Inferior parietal cortex (tissue), 1 donor: Measurements from ENCODE around the gene EDIL3.

Source experiments
- DNase-seq: peaks from one replicate; pipeline ENCODE4 v3.0.0-alpha.2; 2016; ENCODE audit errors: extremely low spot score

The EDIL3 gene, protein sequence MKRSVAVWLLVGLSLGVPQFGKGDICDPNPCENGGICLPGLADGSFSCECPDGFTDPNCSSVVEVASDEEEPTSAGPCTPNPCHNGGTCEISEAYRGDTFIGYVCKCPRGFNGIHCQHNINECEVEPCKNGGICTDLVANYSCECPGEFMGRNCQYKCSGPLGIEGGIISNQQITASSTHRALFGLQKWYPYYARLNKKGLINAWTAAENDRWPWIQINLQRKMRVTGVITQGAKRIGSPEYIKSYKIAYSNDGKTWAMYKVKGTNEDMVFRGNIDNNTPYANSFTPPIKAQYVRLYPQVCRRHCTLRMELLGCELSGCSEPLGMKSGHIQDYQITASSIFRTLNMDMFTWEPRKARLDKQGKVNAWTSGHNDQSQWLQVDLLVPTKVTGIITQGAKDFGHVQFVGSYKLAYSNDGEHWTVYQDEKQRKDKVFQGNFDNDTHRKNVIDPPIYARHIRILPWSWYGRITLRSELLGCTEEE

DNA sequence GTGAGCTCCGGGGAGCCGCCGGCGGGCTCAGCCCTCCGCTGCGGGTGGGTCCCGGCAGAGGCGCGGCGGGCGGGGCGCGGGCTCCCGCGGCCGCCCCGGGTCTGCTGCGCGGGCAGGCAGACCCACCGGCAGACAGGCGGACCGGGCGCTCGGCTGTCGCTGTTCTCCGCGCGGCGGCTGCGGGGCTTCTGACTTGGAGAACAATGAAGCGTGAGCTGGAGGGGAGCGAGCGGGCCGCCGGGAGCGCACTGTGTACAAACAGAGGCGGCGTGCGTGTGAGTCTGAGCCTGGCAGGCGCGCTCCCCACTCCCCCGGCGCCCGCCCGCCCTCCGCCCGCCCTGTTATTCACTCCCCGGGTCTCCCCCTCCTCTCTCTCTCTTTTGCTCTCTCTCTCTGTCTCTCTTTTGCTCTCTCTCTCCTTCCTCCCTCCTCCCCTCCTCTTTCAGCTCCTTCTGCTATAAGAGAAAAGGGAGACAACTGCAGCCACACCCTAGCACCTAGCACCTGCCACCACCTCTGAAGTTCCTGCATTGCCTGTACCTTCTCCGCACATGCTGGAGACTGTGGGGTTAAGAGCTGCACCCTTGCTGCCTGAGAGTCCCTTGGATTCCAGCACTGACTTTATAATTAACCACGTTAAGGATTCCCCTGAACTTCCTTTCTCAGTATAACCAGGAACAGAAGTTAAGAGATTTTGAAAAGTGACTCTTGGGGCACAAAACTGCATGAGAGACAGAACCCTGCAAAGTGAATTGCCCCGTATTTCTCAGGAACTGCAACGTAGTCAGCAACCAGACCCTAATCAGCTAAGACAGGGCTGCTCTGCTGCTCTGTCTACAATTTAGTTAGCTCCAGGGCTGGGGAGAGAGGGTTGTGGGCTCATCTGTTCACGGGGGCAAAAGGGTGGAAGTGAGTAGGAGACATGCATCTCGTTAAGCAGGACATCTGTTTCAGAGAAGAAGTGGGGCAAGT, at the start of gene EDIL3:
TSS of gene EDIL3 (minus strand) at position 277 of the 972 bp plus-strand sequence. CDS start 506 bp downstream, outside the sequence.
- DNase-seq, result peak; percentile 61

DNA sequence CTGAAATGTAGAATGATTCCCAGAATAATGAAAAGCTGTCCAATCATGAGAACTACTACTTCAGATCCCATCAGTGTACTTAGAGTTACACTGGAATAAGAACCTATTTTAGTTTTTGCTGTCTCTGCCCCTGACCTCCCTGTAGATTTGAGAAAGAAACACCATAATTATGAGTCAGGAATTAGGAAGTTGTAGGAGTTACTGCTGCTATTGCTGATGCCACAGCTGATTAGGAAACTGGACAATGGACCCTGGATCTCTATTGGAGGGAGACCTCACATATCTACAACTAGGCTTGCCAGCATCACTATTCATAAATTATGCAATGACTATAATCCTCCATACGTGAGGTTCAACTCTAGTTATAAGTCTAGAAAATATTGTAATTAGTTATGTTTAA, 48.8 kb upstream of the EDIL3 start:
- DNase-seq, result no peak

DNA sequence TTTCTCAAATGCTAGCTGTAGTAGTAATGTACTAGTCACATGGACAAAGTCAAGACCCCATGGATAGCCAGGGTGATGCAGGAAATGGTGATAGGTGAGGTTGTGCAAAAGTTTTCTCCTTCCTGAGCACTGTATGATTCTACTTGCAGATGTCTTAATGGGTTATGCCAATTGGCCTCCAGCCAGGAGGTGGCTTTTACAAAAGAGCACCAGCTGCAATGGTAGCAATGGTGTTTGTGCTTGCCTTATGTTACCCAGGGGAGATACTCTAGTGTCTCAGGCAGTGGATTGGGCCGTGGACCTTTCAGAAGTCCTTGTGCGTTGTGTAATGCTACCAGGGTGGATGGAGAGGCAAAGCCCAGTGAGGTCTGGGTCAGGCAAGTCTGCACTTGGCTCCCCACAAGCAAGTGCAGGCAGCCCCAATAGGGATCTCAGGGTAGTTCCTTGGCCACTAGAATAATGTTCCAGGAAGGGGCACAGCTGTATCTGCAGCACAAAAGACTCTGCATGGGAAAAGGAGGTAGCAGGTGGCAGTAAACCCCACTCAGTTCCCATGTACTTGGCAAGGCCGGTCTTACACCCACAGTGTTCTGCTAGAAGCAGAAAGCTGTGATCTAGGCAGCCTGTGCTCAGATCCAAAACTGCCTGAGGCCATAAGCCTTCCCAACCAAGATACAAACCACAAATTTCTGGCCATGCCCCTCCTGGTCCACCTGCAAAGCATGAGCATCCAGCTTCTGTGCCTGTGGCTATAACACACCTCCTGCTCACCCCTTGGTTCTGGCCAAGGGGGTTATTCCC, 46.4 kb upstream of the EDIL3 start:
- peak; percentile 29 for DNase-seq

DNA sequence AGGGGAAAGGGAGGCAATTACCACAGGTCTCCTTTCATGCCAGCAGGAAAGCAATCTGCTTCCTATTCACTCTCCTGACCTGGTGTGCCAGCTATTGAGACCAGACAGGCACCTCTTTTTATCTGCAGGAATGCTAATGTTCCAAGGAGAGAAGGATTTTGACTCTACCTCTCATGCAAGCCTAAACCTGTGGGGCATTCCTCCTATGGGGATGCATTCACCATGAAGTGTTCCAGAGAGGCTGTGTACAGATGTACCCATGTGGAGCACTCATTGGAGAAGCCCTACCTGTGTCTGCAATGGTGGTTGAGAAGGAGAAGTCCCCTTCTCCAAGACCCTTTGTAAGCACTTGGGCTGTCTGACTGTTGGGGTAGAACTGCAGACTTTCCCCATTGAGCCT, 45.4 kb upstream of the EDIL3 start:
- no peak for DNase-seq

DNA sequence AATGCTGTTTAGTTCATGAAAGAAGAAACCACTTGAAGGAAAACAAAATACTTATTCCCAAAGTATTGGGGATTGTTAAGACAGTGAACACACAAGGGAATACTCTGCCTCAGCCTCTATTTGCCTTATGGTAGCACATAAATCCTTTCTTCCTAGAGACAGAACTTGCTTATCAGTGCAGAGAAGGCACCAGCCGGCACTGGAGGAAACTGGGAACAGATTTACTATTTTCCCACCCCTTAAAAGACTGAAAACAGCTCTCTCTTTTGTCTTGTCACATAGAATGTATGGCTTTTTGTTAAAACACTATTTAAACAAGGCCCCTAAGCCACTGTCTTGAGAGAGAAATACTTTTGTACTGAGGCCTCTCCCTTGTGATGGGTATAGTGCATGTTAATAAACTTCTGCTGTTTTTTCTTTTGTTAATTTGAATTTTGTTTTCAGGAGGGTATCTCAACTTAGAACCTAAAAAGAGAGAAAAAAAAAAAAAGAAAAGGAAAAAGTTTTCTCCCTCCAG, 40.7 kb upstream of the EDIL3 start:
- no peak for DNase-seq

DNA sequence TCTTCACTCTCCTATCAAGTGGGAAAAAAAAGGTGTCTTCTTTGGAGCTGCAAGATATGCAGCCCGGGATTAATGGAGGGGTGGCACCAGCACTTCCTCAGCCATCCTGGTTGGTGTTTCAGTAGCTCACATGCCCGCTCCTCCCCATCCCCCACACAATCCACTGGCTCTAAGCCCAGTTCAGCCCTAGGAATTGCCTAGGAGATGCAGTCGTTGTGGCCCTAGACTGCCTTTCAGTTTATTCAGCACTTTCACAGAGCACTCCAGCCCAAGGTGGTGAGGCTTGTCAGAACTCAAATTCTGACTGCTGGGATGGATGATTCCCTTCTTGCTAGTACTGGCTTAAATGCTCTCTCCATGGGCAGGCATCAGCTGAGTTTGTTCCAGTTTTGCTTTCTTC, 35.1 kb upstream of the EDIL3 start:
- DNase-seq, result no peak

DNA sequence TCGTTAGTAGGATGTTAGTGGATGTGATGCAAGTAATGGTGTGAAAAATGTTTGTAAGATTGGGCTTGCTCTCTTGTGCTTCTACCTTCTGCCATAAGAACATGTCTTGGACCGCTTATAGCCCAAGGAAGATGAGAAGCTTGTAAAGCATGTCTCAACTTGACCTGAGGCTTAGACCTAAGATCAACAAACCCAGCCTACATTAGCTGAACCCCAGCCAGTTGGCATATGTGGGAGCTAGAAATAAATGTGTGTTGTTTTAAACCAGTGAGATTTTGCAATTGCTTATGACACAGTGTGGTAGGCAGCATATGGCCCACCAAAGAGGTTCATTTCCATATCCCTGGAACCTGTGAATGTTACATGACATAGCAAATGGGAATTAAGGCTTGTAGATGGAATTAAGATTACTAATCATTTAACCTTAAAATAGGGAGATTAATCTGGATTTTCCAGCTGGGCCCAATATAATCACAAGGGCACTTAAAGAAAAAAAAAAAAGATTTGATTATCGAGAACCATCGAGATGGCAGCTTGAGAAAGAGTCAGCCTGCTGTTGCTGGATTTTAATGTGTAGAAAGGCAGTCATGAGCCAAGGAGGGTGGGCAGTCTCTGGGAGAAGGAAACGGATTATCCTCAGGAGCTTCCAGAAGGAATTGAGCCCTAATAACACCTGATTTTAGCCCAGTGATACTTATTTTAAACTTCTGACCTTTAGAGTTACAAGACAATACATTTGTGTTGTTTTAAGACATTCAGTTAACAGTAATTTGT, 27.3 kb upstream of the EDIL3 start:
- no peak for DNase-seq

DNA sequence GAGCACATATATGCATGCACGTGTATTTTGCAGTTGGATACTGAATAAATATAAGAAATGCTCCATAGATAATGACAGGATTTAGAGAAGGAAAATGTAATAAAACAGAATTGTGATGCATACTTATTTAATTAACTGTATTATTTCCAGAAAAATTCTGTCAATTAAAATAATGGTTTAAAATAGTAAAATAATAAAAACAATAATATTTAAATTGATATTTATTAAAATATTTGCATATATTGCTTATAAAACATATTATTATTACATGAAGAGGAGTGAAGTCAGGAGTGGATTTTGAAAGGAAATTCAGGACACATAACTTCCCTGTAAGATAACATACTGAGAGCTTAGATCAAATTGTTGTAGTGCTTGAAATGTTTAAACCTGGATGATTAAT, 21.4 kb upstream of the EDIL3 start:
- no peak for DNase-seq

DNA sequence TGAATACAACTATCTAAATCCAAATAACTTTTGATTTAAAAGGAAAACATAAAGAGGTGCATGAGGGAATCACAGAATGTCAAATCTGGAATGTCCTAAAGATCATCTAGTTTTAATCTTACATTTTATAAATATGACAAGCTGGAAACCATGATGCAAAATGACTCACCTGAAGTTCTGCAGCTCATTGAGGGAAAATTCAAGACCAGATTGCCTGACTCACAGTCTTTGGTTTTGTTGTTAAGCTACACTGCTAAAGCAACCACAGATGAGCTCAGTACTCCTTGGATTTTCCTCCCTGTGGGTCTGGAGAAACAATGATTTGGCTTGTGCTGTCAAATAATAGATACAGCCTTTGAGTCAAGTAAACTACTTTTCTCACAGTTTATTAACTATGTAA, 19.1 kb upstream of the EDIL3 start:
- no peak for DNase-seq

DNA sequence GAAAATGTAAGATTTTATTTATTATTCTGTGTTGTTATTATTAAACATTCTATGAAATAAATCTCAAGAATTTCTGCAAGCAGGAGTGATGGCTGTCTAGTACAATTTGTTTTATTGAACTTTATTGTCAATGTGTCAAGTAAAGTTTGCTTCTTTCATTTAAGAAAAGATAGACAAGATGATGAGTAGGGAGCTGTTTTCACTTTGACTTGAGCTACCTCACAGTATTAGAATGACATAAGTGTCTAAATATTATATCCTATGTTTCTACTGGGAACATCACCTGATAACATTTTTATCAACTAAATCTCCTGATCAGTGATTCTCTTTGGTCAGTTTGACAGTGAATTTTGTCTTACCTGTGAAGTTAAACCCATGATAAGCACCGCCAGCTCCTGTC, 12.7 kb upstream of the EDIL3 start:
- no peak for DNase-seq

DNA sequence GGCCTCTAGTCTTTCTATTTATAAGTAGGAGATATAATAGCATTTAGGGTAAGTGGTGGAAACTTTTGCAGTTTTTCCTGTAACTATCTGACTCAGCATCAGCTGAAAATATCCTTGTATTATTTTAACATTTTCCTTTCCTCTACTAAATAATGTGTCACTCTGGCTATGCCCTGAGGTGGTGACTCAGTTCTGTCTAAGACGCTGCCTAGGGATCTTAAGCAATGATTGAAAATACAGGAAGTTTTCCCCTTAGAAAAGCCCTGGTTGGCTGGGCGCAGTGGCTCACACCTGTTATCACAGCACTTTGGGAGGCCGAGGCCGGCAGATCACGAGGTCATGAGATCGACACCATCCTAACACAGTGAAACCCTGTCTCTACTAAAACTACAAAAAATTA, 9.3 kb upstream of the EDIL3 start:
- DNase-seq, result no peak

DNA sequence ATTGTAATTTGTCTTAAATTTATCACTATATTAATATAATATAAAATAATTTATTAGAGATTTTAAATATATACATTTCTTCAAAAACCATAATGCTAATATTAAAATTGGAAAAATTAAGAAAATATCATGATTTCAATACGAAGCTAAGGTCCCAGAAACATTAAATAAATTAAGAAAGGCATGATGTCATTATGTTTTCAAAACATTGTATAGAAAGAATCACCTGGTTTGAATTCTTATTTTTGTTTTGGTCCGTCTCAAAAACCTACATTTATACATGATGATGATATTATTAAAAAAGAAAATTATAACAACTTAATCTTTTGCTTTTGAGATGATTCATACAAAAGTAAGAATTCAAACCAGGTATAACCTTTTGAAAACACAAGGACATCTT, 8.2 kb upstream of the EDIL3 start:
- DNase-seq, result no peak

DNA sequence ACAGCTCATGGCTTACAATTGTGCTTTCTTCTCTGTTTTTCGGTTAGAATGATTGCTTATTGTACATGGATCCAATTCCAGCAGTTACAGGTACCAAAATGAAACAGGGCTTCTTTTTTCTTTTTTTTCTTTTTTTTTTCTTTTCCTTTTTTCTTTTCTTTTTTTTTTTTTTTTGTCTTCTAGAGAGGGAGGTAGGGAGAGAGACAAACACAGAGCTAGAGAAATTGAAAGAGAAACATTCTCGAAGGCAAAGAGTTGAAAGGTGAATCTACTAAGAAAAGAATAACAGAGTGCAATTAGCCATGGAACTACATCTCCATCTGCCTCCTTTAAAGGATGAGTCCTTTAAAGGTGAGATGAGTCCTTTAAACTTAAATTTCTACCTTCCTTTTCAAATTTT, 1.0 kb upstream of the EDIL3 start:
- DNase-seq, result no peak

DNA sequence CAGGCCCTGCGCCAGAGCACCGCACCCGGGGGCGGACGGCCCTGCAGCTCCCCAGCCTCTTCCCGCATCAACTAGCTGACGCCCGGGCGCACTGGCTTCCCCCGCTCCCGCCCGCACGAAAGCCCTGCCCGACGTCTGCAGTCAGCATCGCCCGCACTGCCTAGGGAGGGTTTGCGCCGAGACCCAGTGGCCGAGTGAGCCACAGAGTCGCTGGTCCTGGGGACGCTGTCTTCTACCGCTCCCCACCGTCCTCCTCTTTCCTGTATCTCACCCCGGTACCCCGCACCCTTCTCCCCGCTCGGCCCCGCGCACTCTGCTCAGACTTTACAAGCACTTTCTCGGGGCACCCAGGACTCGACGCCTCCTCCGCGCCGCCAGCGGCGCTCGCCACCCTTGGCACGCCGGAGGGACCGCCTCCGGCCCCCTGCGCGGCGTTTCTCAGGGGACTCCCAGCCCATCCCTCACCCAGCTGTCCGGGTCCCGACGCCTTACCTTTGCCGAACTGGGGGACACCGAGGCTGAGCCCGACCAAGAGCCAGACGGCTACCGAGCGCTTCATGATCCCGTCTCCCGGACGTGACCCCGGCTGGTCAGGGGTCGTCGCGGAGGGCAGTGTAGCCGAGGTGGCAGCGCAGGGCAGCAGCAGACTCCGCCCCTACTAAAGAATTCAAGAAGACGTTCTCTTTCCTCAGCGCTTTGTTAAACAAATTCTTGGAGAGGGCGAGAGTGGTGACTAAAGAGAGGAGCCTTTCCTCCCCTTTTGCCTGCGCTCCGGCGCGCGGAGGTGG, 670 bp downstream of the EDIL3 start:
- no peak for DNase-seq

DNA sequence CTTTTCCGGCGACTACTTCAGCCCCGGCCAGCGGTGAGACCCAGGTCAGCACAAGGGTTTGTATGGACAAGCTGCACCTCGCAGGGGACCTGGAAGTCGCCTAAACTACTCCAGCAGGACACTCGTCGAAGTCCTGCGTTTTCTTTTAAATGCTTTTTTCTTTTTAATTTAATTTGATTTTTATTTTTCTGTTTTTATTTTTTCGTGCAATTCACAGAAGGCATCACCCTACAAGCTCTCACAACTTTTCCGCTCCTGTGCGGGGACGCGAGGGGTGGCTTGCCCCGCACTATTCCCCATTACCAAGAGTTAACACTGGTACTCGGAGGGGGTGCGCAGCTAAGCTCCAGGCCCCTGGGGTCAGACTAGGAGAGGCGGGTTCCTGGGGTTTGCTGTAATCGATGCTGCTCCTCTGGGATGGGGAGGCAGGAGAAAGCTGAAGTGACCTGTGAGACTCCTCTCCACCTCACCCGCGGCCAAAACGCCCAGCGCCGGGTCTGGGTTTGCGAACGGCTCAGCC, 1.3 kb downstream of the EDIL3 start:
- no peak for DNase-seq

DNA sequence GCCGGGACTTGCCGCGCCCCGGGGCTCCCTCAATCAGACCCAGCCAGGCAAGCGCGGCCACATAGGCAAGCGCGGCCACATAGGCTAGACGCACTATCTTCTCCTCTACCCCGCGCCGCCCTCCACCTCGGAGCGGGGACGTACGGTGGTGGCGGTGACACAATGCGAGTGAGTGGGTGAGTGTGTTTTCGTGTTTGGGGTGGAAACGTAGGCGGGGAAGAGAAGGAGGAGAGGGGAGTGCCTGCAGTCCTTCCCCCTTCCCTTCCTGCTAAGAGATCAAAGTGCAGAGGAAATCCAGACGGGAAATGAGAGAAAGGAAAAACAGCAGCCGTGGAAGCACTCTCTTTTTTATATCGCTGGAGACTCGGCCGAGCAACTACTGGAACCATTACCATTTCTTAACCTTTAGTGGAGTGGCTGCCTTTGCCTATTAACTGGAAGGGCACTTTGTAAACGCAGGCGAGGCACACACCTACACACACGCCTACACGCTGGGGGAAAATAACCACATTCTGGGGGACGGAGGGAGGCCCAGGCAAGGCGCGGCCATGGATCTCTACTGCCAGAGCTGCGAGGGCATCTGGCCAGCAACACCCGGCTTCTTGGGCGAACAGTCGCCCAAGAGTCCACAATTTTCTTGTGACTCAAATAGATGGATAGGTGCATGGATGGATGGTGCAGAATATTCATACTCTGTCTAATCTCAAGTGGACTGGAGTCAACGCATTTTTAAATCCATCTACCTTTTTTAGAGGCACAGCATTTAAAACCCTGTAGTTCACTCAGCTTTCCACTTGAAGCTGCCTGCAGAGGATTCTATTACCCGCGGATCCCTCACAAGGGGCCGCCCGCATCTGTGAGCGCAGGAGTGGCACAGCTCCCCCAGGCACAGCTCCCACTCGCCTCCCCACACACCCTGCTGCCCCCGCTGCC, 2.1 kb downstream of the EDIL3 start:
- peak; percentile 65 for DNase-seq

DNA sequence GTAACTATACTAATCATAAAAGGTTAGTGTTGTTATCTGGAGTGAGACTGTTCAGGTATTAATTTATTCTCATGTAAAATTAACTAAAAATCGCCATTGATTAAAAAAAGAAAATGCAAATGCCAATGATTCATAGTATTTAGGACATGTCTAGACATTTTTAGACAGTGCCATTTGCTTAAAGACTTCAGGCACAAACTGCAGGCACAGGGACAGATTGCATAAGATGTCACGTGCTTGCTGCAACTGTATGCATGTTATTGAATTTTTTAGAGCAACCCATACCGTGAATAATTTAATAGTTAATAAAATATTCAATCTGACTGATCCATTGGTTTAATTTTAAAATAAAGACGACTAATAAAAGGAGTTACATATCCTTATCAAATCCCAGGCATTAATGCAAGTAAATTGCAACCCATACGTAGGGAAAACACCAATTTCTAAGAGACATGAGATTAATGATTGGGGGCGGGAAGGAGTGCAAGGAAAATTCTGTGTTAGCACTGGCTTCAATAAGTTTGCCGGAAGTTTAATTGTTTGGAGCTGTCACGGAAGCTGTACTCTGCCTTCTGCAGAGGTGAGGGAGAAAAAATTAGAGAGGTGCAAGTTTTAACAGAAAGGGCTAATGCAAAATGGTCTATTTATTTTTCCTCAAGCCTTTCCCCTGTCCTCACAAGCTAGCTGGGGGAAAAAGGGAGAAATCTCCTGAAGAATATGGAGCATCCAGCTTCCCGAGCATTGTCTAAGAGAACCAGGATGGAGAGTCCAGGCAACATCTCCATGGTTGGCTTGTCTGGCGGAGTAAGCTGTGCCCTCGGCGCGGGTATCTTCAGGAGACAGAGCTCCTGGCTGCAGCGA, 2.9 kb downstream of the EDIL3 start:
- DNase-seq, result peak; percentile 63

DNA sequence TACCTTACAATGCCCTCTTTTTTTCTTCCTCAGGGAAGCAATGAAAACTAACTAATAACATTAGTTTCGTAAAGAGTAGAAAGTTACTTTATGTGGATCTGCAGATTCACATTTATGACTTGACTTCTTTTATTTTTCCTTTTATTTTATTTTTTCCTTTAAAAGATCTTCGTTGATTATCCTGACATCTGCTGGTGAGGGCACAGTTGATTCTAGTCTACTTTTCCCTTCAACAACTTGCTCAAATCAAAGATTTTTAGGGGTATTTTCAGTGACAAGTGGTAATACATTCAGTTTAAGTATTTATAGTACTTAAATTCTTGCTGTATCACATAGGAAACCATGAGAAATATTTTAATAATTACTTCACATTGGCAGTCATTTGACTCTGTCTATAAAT, 4.9 kb downstream of the EDIL3 start:
- DNase-seq, result no peak
